Calu3 (cell line): ENCODE results near the gene AARS2. TPM values are rescaled to one million over a fixed set of nuclear protein-coding genes. Genes with fewer than 3 reads are reported as not detected.

Experiments
- BruUV-seq: library from RNA; stranded (reverse); fragments of 400-500 nt; replicated peaks from 2 replicates; lab custom pipeline; 2021; lab: Mats Ljungman, UMichigan
- CTCF ChIA-PET: fragments of 300-600 bp; sonication (Branson Sonifier 250); formaldehyde crosslinking; loops from one replicate; lab custom pipeline; 2022; ENCODE audit warnings: antibody characterized with exemption; lab: Charles Lee
- DNase-seq: peaks from one replicate; pipeline ENCODE4 v3.0.0; 2022
- H3K27ac Mint-ChIP-seq: one replicate; pipeline ENCODE4 v1.8.0; 2022; ENCODE audit warnings: mixed read lengths; ENCODE audit not compliant: unreplicated experiment
- H3K27me3 Mint-ChIP-seq: one replicate; pipeline ENCODE4 v1.8.0; 2022; ENCODE audit warnings: mixed read lengths; ENCODE audit not compliant: unreplicated experiment
- H3K36me3 Mint-ChIP-seq: one replicate; pipeline ENCODE4 v1.8.0; 2022; ENCODE audit warnings: mild to moderate bottlenecking, moderate library complexity, mixed read lengths; ENCODE audit not compliant: insufficient read depth, unreplicated experiment
- H3K4me1 Mint-ChIP-seq: one replicate; pipeline ENCODE4 v1.8.0; 2022; ENCODE audit warnings: mild to moderate bottlenecking, low read depth, mixed read lengths; ENCODE audit not compliant: unreplicated experiment
- H3K4me3 Mint-ChIP-seq: one replicate; pipeline ENCODE4 v1.8.0; 2022; ENCODE audit warnings: mild to moderate bottlenecking, low read depth, moderate library complexity, mixed read lengths; ENCODE audit not compliant: unreplicated experiment
- H3K9me3 Mint-ChIP-seq: one replicate; pipeline ENCODE4 v1.8.0; 2022; ENCODE audit warnings: low read depth, mixed read lengths; ENCODE audit not compliant: unreplicated experiment
- CTCF ChIP-seq: fragments of 200-600 bp; IDR thresholded peaks from one replicate; pipeline ENCODE4 v1.8.0; 2022; ENCODE audit warnings: antibody characterized with exemption; ENCODE audit not compliant: unreplicated experiment
- intact Hi-C: fragments of 100-400 bp; cut with micrococcal nuclease; formaldehyde crosslinking; loops from one replicate; pipeline ENCODE4 v1.10.0; 2022; ENCODE audit not compliant: unreplicated experiment
- total RNA-seq: library from RNA; stranded (reverse); gene quantifications from 2 replicates; pipeline ENCODE4 v1.2.3, GENCODE V29; 2022

The AARS2 gene
- total RNA-seq, 1 experiment from 2014 or later, result 37.5 TPM

DNA sequence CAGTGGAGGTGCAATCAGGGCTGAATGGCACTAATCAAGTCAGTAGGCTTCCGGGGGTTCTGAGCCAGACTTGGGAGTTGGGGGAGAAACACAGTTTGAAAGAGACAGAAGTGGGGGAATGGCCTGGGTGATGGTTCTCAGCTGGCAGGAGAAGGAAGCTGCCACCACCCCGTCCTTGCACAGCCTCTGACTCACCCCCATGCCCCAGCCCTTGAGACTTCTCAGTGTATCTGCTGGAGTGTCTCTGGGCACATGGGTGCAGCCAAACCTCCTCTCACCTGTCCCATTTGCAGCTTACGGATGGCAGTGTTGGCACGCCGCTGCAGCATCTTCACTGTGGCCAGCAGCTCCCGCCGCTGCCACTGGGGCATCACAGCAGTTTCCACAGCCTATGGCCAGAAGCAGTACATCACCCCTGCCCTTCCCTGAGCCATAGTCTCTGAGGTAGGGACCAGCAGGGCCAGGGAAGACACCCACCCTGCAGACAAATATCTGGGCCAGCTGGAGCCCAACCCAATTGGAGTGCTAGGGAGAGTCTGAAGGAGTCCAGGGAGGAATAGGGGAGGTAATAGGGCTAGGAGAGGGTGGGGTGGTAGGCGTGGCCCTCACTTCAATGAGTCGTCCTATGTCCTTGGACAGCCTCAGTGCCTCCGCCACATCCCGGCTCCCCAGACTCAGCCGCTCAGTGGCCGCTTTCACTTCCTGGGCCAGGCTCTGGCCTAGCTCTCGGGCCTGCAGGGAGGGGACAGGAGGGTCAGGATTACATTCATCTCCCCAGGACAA is 11.2 kb downstream of the AARS2 start:
- intact Hi-C loops, result no loop called here
- no peak overlapping the region for H3K4me3 Mint-ChIP-seq
- no peak for DNase-seq
- no peak for TF ChIP-seq CTCF
- H3K9me3 Mint-ChIP-seq, result no peaks in the 10 kb centered on the region
- CTCF ChIA-PET, result interaction anchor here (1.5 to 1.7 kb wide), 2 partner anchors 11 to 13 kb away, joined by 3 to 5 read pairs; partner anchors contain the start of gene AARS2
- no TSS peak for BruUV-seq
- no peak overlapping the region for H3K27ac Mint-ChIP-seq
- H3K4me1 Mint-ChIP-seq, result no peaks in the 10 kb centered on the region
- peaks cover 49% of the 10 kb centered on the region for H3K36me3 Mint-ChIP-seq
- H3K27me3 Mint-ChIP-seq, result peaks cover 28% of the 10 kb centered on the region

- no TSS peak for BruUV-seq
- Mint-ChIP-seq H3K4me1 (no peaks in the 10 kb centered on the region), H3K27me3 (peaks cover 36% of the 10 kb centered on the region), H3K4me3 (no peak overlapping the region), H3K27ac (no peak overlapping the region), H3K36me3 (peaks cover 53% of the 10 kb centered on the region), H3K9me3 (no peaks in the 10 kb centered on the region)
- CTCF ChIA-PET, result interaction anchor here (1.5 kb wide), 1 partner anchor 12 kb away, joined by 3 read pairs; no protein-coding TSS in a partner anchor
- DNase-seq, result no peak
- intact Hi-C loops, result no loop called here
- no peak for TF ChIP-seq CTCF
Observed at GRCh38 chr6:44301106-44301505, 12.0 kb downstream of the AARS2 start.

- Mint-ChIP-seq H3K4me3 (no peak overlapping the region), H3K36me3 (peaks cover 49% of the 10 kb centered on the region), H3K27me3 (peaks cover 44% of the 10 kb centered on the region), H3K9me3 (no peaks in the 10 kb centered on the region), H3K4me1 (no peaks in the 10 kb centered on the region), H3K27ac (no peak overlapping the region)
- BruUV-seq, result no TSS peak
- DNase-seq, result no peak
- TF ChIP-seq CTCF, result no peak
- intact Hi-C loops, result no loop called here
- CTCF ChIA-PET, result interaction anchor here (1.5 kb wide), 1 partner anchor 11 kb away, joined by 3 read pairs; no protein-coding TSS in a partner anchor
Observed at GRCh38 chr6:44300292-44300823, 12.8 kb downstream of the AARS2 start.

GRCh38 chr6:44298864-44299263 is 14.3 kb downstream of the AARS2 start:
- TF ChIP-seq CTCF, result no peak
- Mint-ChIP-seq H3K27ac (no peak overlapping the region), H3K4me3 (no peak overlapping the region), H3K9me3 (no peaks in the 10 kb centered on the region), H3K36me3 (peaks cover 49% of the 10 kb centered on the region), H3K4me1 (no peaks in the 10 kb centered on the region), H3K27me3 (peaks cover 59% of the 10 kb centered on the region)
- CTCF ChIA-PET, result interaction anchor here (1.0 to 1.2 kb wide), 2 partner anchors 11 to 14 kb away, joined by 3 to 5 read pairs; partner anchors contain the start of gene AARS2
- no TSS peak for BruUV-seq
- intact Hi-C loops, result no loop called here
- DNase-seq, result no peak
